SK-N-SH (cell line): ENCODE measurements around the gene GAS7. TPM values are rescaled to one million over a fixed set of nuclear protein-coding genes. Genes with fewer than 3 reads are reported as not detected.

Source experiments
- CTCF ChIA-PET: fragments of 300-600, 350-600 bp; formaldehyde crosslinking; extraction: SDS; loops from one replicate; lab custom pipeline; 2021; lab: Yijun Ruan, JAX
- POLR2A ChIA-PET: fragments of 350-600 bp; sonication (Branson Sonifier 250); formaldehyde crosslinking; extraction: SDS; loops from one replicate; lab custom pipeline; 2020; ENCODE audit warnings: antibody characterized with exemption, inconsistent platforms; lab: Yijun Ruan, JAX
- DNase-seq: peaks from one replicate; pipeline ENCODE4 v3.0.0; 2012
- H2AFZ ChIP-seq: fragments of 200-600 bp; sonication (generic); 2 replicates; pipeline ENCODE4 v1.8.1; 2016; ENCODE audit warnings: antibody characterized with exemption, mild to moderate bottlenecking, low read depth
- H3F3A ChIP-seq: fragments of 200-600 bp; sonication (generic); replicated peaks from 2 replicates; pipeline ENCODE3; 2016; ENCODE audit warnings: antibody characterized with exemption, mild to moderate bottlenecking; ENCODE audit not compliant: insufficient read depth
- H3K27ac ChIP-seq, 2 experiments: fragments of 200-500 bp in 1 of 2; fragments of 200-600 bp in 1 of 2; sonication (Bioruptor generic) in 1 of 2; sonication (generic), shearing (Covaris generic) in 1 of 2; 2 replicates each; pipeline versions ENCODE4 v1.5.1 to v1.6.1; 2014 to 2016; ENCODE audit warnings: low read depth in 2 of 2, inconsistent platforms in 1 of 2, low read length in 1 of 2, mild to moderate bottlenecking in 1 of 2, mixed read lengths in 1 of 2
- H3K27me3 ChIP-seq: fragments of 200-600 bp; sonication (generic), shearing (Covaris generic); 2 replicates; pipeline ENCODE4 v1.6.1; 2016; ENCODE audit warnings: mixed run types; ENCODE audit not compliant: insufficient read depth
- H3K36me3 ChIP-seq, 2 experiments: fragments of 200-500 bp in 1 of 2; fragments of 200-600 bp in 1 of 2; sonication (Bioruptor generic) in 1 of 2; sonication (generic) in 1 of 2; replicated peaks in 1 of 2; 2 replicates each; pipeline versions ENCODE3 to v1.5.1; 2014 to 2016; ENCODE audit warnings: low read length in 1 of 2, mild to moderate bottlenecking in 1 of 2; ENCODE audit not compliant: insufficient read depth in 2 of 2, control insufficient read depth in 1 of 2
- H3K4me1 ChIP-seq, 2 experiments: fragments of 200-500 bp in 1 of 2; fragments of 200-600 bp in 1 of 2; sonication (Bioruptor generic) in 1 of 2; sonication (generic), shearing (Covaris generic) in 1 of 2; 2 replicates each; pipeline versions ENCODE4 v1.5.1 to v1.6.1; 2014 to 2016; ENCODE audit warnings: low read depth in 1 of 2, low read length in 1 of 2, mixed run types in 1 of 2; ENCODE audit not compliant: insufficient read depth in 2 of 2, control insufficient read depth in 1 of 2
- H3K4me2 ChIP-seq: fragments of 200-600 bp; sonication (generic), shearing (Covaris generic); 2 replicates; pipeline ENCODE4 v1.6.1; 2017; ENCODE audit warnings: mixed run types
- H3K4me3 ChIP-seq, 2 experiments: fragments of 200-500 bp in 1 of 2; fragments of 200-600 bp in 1 of 2; sonication (Bioruptor generic) in 1 of 2; sonication (generic), shearing (Covaris generic) in 1 of 2; 2 replicates each; pipeline versions ENCODE4 v1.5.1 to v1.8.1; 2014 to 2016; ENCODE audit warnings: low read depth in 2 of 2, inconsistent platforms in 1 of 2, low read length in 1 of 2, mild to moderate bottlenecking in 1 of 2, mixed read lengths in 1 of 2, moderate library complexity in 1 of 2
- H3K79me2 ChIP-seq: fragments of 200-600 bp; sonication (generic); 2 replicates; pipeline ENCODE4 v1.8.1; 2017; ENCODE audit warnings: mild to moderate bottlenecking; ENCODE audit not compliant: insufficient read depth
- H3K9ac ChIP-seq: fragments of 200-600 bp; sonication (generic); 2 replicates; pipeline ENCODE4 v1.6.1; 2017; ENCODE audit warnings: mixed run types
- H3K9me2 ChIP-seq: fragments of 200-600 bp; sonication (generic); 2 replicates; pipeline ENCODE4 v1.6.1; 2017; ENCODE audit warnings: mixed run types
- H3K9me3 ChIP-seq: fragments of 200-600 bp; sonication (generic); 2 replicates; pipeline ENCODE4 v1.6.1; 2017; ENCODE audit warnings: mixed run types, mild to moderate bottlenecking, moderate library complexity
- H4K20me1 ChIP-seq: fragments of 200-600 bp; sonication (generic); 2 replicates; pipeline ENCODE4 v1.6.1; 2017; ENCODE audit warnings: mild to moderate bottlenecking, mixed run types; ENCODE audit not compliant: insufficient read depth
- ELF1 ChIP-seq: IDR thresholded peaks from 2 replicates; pipeline ENCODE4 v1.4.0; 2012
- EP300 ChIP-seq, 2 experiments: IDR thresholded peaks; 2 replicates each; pipeline versions ENCODE4 v1.4.0 to v1.6.1; 2012; ENCODE audit warnings: borderline replicate concordance in 1 of 2, low read depth in 1 of 2, low read length in 1 of 2
- EZH2phosphoT487 ChIP-seq: fragments of 200-600 bp; sonication (generic); IDR thresholded peaks from 2 replicates; pipeline ENCODE4 v1.6.1; 2017; ENCODE audit warnings: low read depth, mixed run types, mild to moderate bottlenecking, antibody characterized with exemption, moderate library complexity, borderline replicate concordance
- MAX ChIP-seq: IDR thresholded peaks from 2 replicates; pipeline ENCODE4 v1.4.0; 2012; ENCODE audit warnings: low read depth
- MEF2A ChIP-seq: IDR thresholded peaks from 2 replicates; pipeline ENCODE4 v1.4.0; 2012; ENCODE audit warnings: low read depth, borderline replicate concordance
- MXI1 ChIP-seq: IDR thresholded peaks from 2 replicates; pipeline ENCODE4 v1.6.1; 2012; ENCODE audit warnings: mild to moderate bottlenecking, low read depth, low read length, improper control_type of control experiment
- NRF1 ChIP-seq: IDR thresholded peaks from 2 replicates; pipeline ENCODE4 v1.6.1; 2012; ENCODE audit warnings: low read depth, mild to moderate bottlenecking, low read length
- PBX3 ChIP-seq: IDR thresholded peaks from 2 replicates; pipeline ENCODE4; 2012
- RAD21 ChIP-seq: IDR thresholded peaks from 2 replicates; pipeline ENCODE4 v1.6.1; 2012; ENCODE audit warnings: mild to moderate bottlenecking, low read length
- RCOR1 ChIP-seq: fragments of 150-350 bp; IDR thresholded peaks from 2 replicates; pipeline ENCODE4 v1.6.1; 2017; ENCODE audit warnings: antibody characterized with exemption, low read length
- TAF1 ChIP-seq: IDR thresholded peaks from 2 replicates; pipeline ENCODE4 v1.6.1; 2012; ENCODE audit warnings: low read depth, mild to moderate bottlenecking, low read length, moderate library complexity, borderline replicate concordance
- TEAD4 ChIP-seq: IDR thresholded peaks from 2 replicates; pipeline ENCODE4 v1.4.0; 2012; ENCODE audit warnings: mild to moderate bottlenecking, borderline replicate concordance; ENCODE audit not compliant: insufficient read depth
- YY1 ChIP-seq: IDR thresholded peaks from 2 replicates; pipeline ENCODE4 v1.4.0; 2012; ENCODE audit warnings: low read depth, mild to moderate bottlenecking
- WGBS: methylation state at CpG from one replicate; pipeline ENCODE4 v1.1.6; 2017; ENCODE audit warnings: low lambda C conversion rate; 5-methylcytosine and 5-hydroxymethylcytosine counted together
- polyA plus RNA-seq, 3 experiments: library from polyadenylated mRNA; depleted of rRNA; stranded (reverse); fragments of >200 nt; gene quantifications; 2 replicates each; pipeline ENCODE4 v1.2.3, GENCODE V29; 2012

Gene GAS7
- polyA plus RNA-seq, 1 of the 3 experiments (the other 2 are of a cell fraction) = 0.12 TPM

GRCh38 chr17:10166176-10166935, 32.0 kb downstream of the GAS7 start:
- no peaks in the 10 kb centered on the region for H3K4me1 ChIP-seq
- no peak overlapping the region for H3K27ac ChIP-seq
- H2AFZ ChIP-seq = no peak overlapping the region
- WGBS = 15% methylated on average over 7 of the region's 7 CpGs
- H3K9ac ChIP-seq = no peak overlapping the region
- H3K9me3 ChIP-seq = no peaks in the 10 kb centered on the region
- DNase-seq = no peak
- H3K79me2 ChIP-seq = no peaks in the 10 kb centered on the region
- CTCF ChIA-PET = interaction anchor here (1.2 kb wide), 1 partner anchor 60 kb away, joined by 4 read pairs; no protein-coding TSS in a partner anchor
- TF ChIP-seq MEF2A (no peak), RCOR1 (no peak), PBX3 (no peak), TEAD4 (no peak), RAD21 (no peak), YY1 (no peak)
- TF ChIP-seq, all 33 proteins: peak for 0
- H4K20me1 ChIP-seq = no peaks in the 10 kb centered on the region
- H3K36me3 ChIP-seq = no peaks in the 10 kb centered on the region
- no peak overlapping the region for H3K4me2 ChIP-seq
- H3K4me3 ChIP-seq = no peak overlapping the region
- H3K9me2 ChIP-seq = no peaks in the 10 kb centered on the region
- H3K27me3 ChIP-seq = no peaks in the 10 kb centered on the region; the same call in 1 of the 2 replicates
- POLR2A ChIA-PET = no interaction called here
- H3F3A ChIP-seq = no peaks in the 10 kb centered on the region

- no peak overlapping the region for H3K4me2 ChIP-seq
- no peaks in the 10 kb centered on the region for H3K79me2 ChIP-seq
- no peak for DNase-seq
- no peaks in the 10 kb centered on the region for H3K9me2 ChIP-seq
- H4K20me1 ChIP-seq = no peaks in the 10 kb centered on the region
- H3K27me3 ChIP-seq = no peaks in the 10 kb centered on the region; the same call in 1 of the 2 replicates
- H3K4me1 ChIP-seq = no peaks in the 10 kb centered on the region
- H3K9me3 ChIP-seq = no peaks in the 10 kb centered on the region
- H3K27ac ChIP-seq = no peak overlapping the region
- H3F3A ChIP-seq = no peaks in the 10 kb centered on the region
- H2AFZ ChIP-seq = no peak overlapping the region
- POLR2A ChIA-PET = no interaction called here
- no peaks in the 10 kb centered on the region for H3K36me3 ChIP-seq
- TF ChIP-seq TAF1 (no peak), NRF1 (no peak), ELF1 (no peak), MXI1 (no peak)
- TF ChIP-seq, all 33 proteins: peak for 0
- Histone ChIP-seq H3K4me3 (no peak overlapping the region), H3K9ac (no peak overlapping the region)
- 15% methylated on average over 4 of the region's 5 CpGs for WGBS
- CTCF ChIA-PET = interaction anchor here (0.6 to 1.1 kb wide), 2 partner anchors 10 to 36 kb away, joined by 3 read pairs; no protein-coding TSS in a partner anchor
Observed at GRCh38 chr17:10162096-10162495, 36.3 kb downstream of the GAS7 start.

GRCh38 chr17:10161386-10161785, 37.0 kb downstream of the GAS7 start:
- 15% methylated on average over 5 of the region's 5 CpGs for WGBS
- CTCF ChIA-PET = interaction anchor here (0.9 to 1.1 kb wide), 2 partner anchors 9 to 237 kb away, joined by 3 to 4 read pairs; no protein-coding TSS in a partner anchor
- POLR2A ChIA-PET = no interaction called here

More at GRCh38 chr17:10161386-10161785, 37.0 kb downstream of the GAS7 start:
- Histone ChIP-seq H3K4me2 (no peak overlapping the region), H3K9me3 (no peaks in the 10 kb centered on the region), H3K79me2 (no peaks in the 10 kb centered on the region), H3K36me3 (no peaks in the 10 kb centered on the region), H4K20me1 (no peaks in the 10 kb centered on the region), H3K9ac (no peak overlapping the region), H3F3A (no peaks in the 10 kb centered on the region), H3K27ac (no peak overlapping the region), H3K4me3 (no peak overlapping the region), H3K27me3 (no peaks in the 10 kb centered on the region; the same call in 1 of the 2 replicates), H3K9me2 (no peaks in the 10 kb centered on the region), H3K4me1 (no peaks in the 10 kb centered on the region), H2AFZ (no peak overlapping the region)
- DNase-seq = no peak
- no peak for TF ChIP-seq EZH2phosphoT487
- TF ChIP-seq MAX = no peak
- no peak for TF ChIP-seq EP300 (IDR thresholded peaks at IDR 0.05; ENCODE audit: borderline replicate concordance in 1 of 2, low read depth in 1 of 2, low read length in 1 of 2)
- no peak for TF ChIP-seq TEAD4
